SK-N-SH (cell line): ENCODE data around the gene NEIL3.

Experiments used
- CTCF ChIP-seq: fragments of 200-600 bp; sonication (generic); IDR thresholded peaks from 2 replicates; pipeline ENCODE4 v1.6.1; 2017; ENCODE audit warnings: antibody characterized with exemption, mild to moderate bottlenecking, moderate library complexity
- EP300 ChIP-seq, 2 experiments: IDR thresholded peaks; 2 replicates each; pipeline versions ENCODE4 v1.4.0 to v1.6.1; 2012; ENCODE audit warnings: borderline replicate concordance in 1 of 2, low read depth in 1 of 2, low read length in 1 of 2
- EZH2phosphoT487 ChIP-seq: fragments of 200-600 bp; sonication (generic); IDR thresholded peaks from 2 replicates; pipeline ENCODE4 v1.6.1; 2017; ENCODE audit warnings: low read depth, mixed run types, mild to moderate bottlenecking, antibody characterized with exemption, moderate library complexity, borderline replicate concordance
- IRF3 ChIP-seq: fragments of 150-350 bp; IDR thresholded peaks from 2 replicates; pipeline ENCODE4 v1.6.1; 2016; ENCODE audit warnings: mild to moderate bottlenecking, low read depth, low read length
- JUND ChIP-seq: IDR thresholded peaks from 2 replicates; pipeline ENCODE4 v1.4.0; 2012
- MXI1 ChIP-seq: IDR thresholded peaks from 2 replicates; pipeline ENCODE4 v1.6.1; 2012; ENCODE audit warnings: mild to moderate bottlenecking, low read depth, low read length, improper control_type of control experiment
- SMC3 ChIP-seq: IDR thresholded peaks from 2 replicates; pipeline ENCODE4 v1.6.1; 2012; ENCODE audit warnings: low read depth, low read length, improper control_type of control experiment
- TAF1 ChIP-seq: IDR thresholded peaks from 2 replicates; pipeline ENCODE4 v1.6.1; 2012; ENCODE audit warnings: low read depth, mild to moderate bottlenecking, low read length, moderate library complexity, borderline replicate concordance
- USF1 ChIP-seq: IDR thresholded peaks from 2 replicates; pipeline ENCODE4 v1.4.0; 2012; ENCODE audit warnings: low read depth, borderline replicate concordance
- USF2 ChIP-seq: fragments of 150-350 bp; IDR thresholded peaks from 2 replicates; pipeline ENCODE4 v1.6.1; 2017; ENCODE audit warnings: antibody characterized with exemption, low read length, low read depth, borderline replicate concordance

GRCh38 chr4:177380730-177381287 is 71.1 kb downstream of the NEIL3 start:
- TF ChIP-seq CTCF (peak; percentile 41; the same call in 1 of the 2 replicates), IRF3 (no peak), MXI1 (no peak), JUND (no peak), USF1 (no peak), TAF1 (no peak), EP300 (IDR thresholded peaks at IDR 0.05; ENCODE audit: borderline replicate concordance in 1 of 2, low read depth in 1 of 2, low read length in 1 of 2) (no peak), USF2 (no peak), EZH2phosphoT487 (no peak), SMC3 (no peak; the same call in 1 of the 2 replicates)
